ENCODE data around the gene PGGT1B. TPM values are rescaled to one million over a fixed set of nuclear protein-coding genes. Genes with fewer than 3 reads are reported as not detected.

Gene PGGT1B
- total and polyA plus RNA-seq, 4 donors = 3.6 to 43.9 (median 14.5) TPM

- WGBS, 2 donors = 43 to 78% methylated on average over 3 of the region's 3 CpGs
- no peak for TF ChIP-seq CTCF (IDR thresholded peaks at IDR 0.05; ENCODE audit: control extremely low read depth, extremely low read depth)
- no peaks in the 10 kb centered on the region for H3K4me1 ChIP-seq (ENCODE audit: control insufficient read depth in 5 of 5, insufficient read depth in 5 of 5, low read length in 5 of 5)
- H3K27ac ChIP-seq (ENCODE audit: low read depth in 1 of 2, low read length in 1 of 2) = no peak overlapping the region
- H3K9me3 ChIP-seq (ENCODE audit: control insufficient read depth in 4 of 4, insufficient read depth in 3 of 4, low read length in 3 of 4) = no peaks in the 10 kb centered on the region
- peaks cover 0 to 14% (median 3%) of the 10 kb centered on the region in 4 donors for H3K36me3 ChIP-seq (ENCODE audit: control insufficient read depth in 4 of 4, insufficient read depth in 4 of 4, low read length in 4 of 4)
- H3K27me3 ChIP-seq (ENCODE audit: control insufficient read depth in 3 of 3, insufficient read depth in 3 of 3, low read length in 2 of 3) = no peaks in the 10 kb centered on the region
- no peak overlapping the region for H3K9ac ChIP-seq (ENCODE audit: insufficient read depth in 1 of 2, low read length in 2 of 2)
- H3K4me3 ChIP-seq = no peak overlapping the region
- DNase-seq (no peak), ATAC-seq (ENCODE audit: insufficient read depth, low FRiP score) (no peak)
Observed at GRCh38 chr5:115274584-115274983, 11.9 kb upstream of the PGGT1B start.

GRCh38 chr5:115272297-115272958, 9.8 kb upstream of the PGGT1B start:
- Histone ChIP-seq H3K36me3 (ENCODE audit: control insufficient read depth in 4 of 4, insufficient read depth in 4 of 4, low read length in 4 of 4) (peaks cover 0 to 14% (median 3%) of the 10 kb centered on the region in 4 donors), H3K9me3 (ENCODE audit: control insufficient read depth in 4 of 4, insufficient read depth in 3 of 4, low read length in 3 of 4) (no peaks in the 10 kb centered on the region), H3K4me3 (no peak overlapping the region), H3K27ac (ENCODE audit: low read depth in 1 of 2, low read length in 1 of 2) (no peak overlapping the region), H3K27me3 (ENCODE audit: control insufficient read depth in 3 of 3, insufficient read depth in 3 of 3, low read length in 2 of 3) (no peaks in the 10 kb centered on the region), H3K9ac (ENCODE audit: insufficient read depth in 1 of 2, low read length in 2 of 2) (no peak overlapping the region), H3K4me1 (ENCODE audit: control insufficient read depth in 5 of 5, insufficient read depth in 5 of 5, low read length in 5 of 5) (no peaks in the 10 kb centered on the region)
- 87 to 98% methylated on average over 3 of the region's 3 CpGs for WGBS, 2 donors
- no peak for TF ChIP-seq CTCF (IDR thresholded peaks at IDR 0.05; ENCODE audit: control extremely low read depth, extremely low read depth)
- no peak for ATAC-seq (ENCODE audit: insufficient read depth, low FRiP score)
- no peak for DNase-seq

- WGBS, 2 donors = 66 to 88% methylated on average over 6 of the region's 6 CpGs
- no peak overlapping the region for H3K27ac ChIP-seq (ENCODE audit: low read depth in 1 of 2, low read length in 1 of 2)
- TF ChIP-seq CTCF (IDR thresholded peaks at IDR 0.05; ENCODE audit: control extremely low read depth, extremely low read depth) = no peak
Observed at GRCh38 chr5:115271295-115272050, 8.8 kb upstream of the PGGT1B start.

More at GRCh38 chr5:115271295-115272050, 8.8 kb upstream of the PGGT1B start:
- H3K36me3 ChIP-seq (ENCODE audit: control insufficient read depth in 4 of 4, insufficient read depth in 4 of 4, low read length in 4 of 4) = peaks cover 0 to 18% (median 3%) of the 10 kb centered on the region in 4 donors
- H3K9ac ChIP-seq (ENCODE audit: insufficient read depth in 1 of 2, low read length in 2 of 2) = no peak overlapping the region
- DNase-seq = no peak
- H3K27me3 ChIP-seq (ENCODE audit: control insufficient read depth in 3 of 3, insufficient read depth in 3 of 3, low read length in 2 of 3) = no peaks in the 10 kb centered on the region
- no peak overlapping the region for H3K4me3 ChIP-seq
- no peaks in the 10 kb centered on the region for H3K4me1 ChIP-seq (ENCODE audit: control insufficient read depth in 5 of 5, insufficient read depth in 5 of 5, low read length in 5 of 5)
- ATAC-seq (ENCODE audit: insufficient read depth, low FRiP score) = no peak
- no peaks in the 10 kb centered on the region for H3K9me3 ChIP-seq (ENCODE audit: control insufficient read depth in 4 of 4, insufficient read depth in 3 of 4, low read length in 3 of 4)

All from lung (tissue), 12 donors.